Stimulated activated CD8-positive, alpha-beta memory T cell treated with anti-CD3 and anti-CD28 coated beads, Interleukin-2, amount 100 ng/mL, for 1 hour (primary cell): ENCODE results near the gene ZNF684.
"Not testable (repeated sequence)": the region's sequence is repeated elsewhere in the genome, so short reads cannot be mapped to it uniquely, and the experiment has no call there.

Experiments used
- DNase-seq, 2 donors: peaks; one replicate each; pipeline ENCODE4 v3.0.0-alpha.2; 2020; ENCODE audit warnings: low read depth in 2 of 2

Gene ZNF684

DNA sequence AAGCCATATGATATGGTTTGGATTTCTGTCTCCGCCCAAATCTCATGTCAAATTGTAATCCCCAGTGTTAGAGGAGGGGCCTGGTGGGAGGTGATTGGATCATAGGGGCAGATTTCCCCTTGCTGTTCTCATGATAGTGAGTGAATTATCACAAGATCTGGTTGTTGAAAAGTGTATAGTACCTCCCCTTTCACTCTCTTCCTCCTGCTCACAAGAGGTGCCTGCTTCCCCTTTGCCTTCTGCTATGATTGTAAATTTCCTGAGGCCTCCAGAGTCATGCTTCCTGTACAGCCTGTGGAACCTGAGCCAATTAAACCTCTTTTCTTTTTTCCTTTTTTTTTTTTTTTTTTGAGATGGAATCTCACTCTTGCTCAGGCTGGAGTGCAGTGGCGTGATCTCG, 43.4 kb downstream of the ZNF684 start:
- DNase-seq: not testable (repeated sequence)

- no peak for DNase-seq
Observed at GRCh38 chr1:40575336-40575735, 43.9 kb downstream of the ZNF684 start.

DNA sequence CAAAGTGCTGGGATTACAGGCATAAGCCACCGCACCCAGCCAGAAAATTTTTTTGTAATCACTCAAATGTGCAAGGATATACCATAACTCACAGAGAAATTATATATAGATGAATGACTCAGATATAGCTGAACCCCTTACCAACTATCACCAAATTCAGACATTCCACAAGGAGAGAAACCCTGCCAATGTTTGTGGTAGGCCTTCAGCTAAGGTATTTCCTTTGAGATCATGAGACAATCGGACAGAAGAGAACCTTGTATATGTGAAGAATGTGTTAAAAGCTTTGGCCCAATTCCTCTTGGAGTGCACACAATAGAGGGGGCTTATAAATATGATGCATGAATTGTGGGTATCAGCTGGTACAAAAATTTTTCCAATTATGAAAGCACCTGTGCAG, 50.7 kb downstream of the ZNF684 start:
- no peak for DNase-seq

GRCh38 chr1:40583980-40584379, 52.5 kb downstream of the ZNF684 start:
- DNase-seq: no peak

GRCh38 chr1:40588586-40588985, 57.1 kb downstream of the ZNF684 start:
- no peak for DNase-seq

- DNase-seq: no peak
Observed at GRCh38 chr1:40592107-40592803, 60.8 kb downstream of the ZNF684 start.

DNA sequence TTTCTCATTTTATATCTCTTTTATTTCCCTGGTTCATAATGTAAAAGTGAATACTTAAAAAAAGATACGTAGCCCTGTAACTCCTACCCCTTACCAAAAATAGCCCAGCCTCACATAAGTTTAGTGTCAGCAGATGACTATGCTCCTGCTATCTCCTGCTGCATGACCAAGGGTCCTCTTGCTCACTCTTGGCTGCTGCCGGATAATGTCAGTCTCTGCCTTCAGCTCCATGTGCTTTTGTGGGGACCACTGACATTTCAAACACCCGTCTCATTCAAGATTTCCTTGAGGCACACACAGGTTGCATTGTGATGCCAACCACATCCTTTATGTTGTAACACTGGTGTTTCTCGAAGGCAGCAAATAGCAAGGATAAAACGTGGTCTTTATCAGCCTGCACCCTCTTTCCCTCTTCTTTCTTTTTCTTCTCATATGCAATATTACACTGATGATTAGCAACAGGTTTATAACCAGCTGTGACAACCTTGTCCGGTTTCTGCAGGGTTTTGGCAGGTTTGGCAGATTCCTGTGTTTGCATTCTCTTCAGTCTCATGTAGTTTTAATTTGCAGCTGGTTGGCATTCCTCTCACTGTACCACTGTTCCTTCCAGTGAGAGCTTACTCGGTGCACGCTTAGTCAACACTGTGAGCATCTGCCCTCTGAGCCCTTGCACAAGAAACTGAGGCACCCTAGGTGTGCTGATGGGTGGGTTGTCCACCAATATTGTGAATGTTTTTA, 62.2 kb downstream of the ZNF684 start:
- DNase-seq: no peak

DNA sequence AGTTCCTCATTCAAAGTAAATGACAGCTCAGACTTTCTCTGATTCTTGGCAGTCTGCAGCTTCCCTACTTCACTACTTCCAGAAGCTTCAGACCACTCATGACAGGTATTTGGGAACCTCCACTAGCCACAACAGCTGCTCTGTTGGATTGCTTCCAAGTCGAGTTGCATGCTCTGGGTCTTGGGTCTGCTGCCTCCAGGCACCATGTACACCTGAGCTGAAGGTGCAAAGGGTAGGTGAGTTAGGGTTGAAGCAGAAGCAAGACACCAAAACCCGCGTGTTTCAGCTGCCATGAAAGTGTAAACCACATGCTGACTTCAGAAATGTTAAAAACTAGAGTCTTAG, 62.7 kb downstream of the ZNF684 start:
- no peak for DNase-seq

DNA sequence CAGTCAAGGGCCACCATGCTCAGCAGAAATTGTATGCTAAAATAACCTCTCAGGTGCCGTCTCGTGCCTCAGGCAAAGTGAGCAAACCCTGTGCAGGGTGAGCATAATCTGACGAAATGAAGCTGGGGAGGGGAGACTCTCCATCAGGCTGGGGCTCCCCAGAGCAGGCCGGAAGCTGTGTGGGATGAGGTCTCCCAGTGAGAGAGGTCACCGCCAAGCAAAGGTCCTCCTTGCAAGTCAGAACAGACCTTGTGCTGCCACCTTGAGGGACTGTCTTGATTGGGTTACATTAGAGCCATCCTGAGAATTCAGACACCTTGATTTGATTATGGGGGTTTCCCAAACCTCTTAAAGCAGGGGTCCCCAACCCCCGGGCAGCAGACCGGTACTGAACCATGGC, 64.2 kb downstream of the ZNF684 start:
- DNase-seq: no peak
